ENCODE measurements around the gene ANKRD9. TPM values are rescaled to one million over a fixed set of nuclear protein-coding genes. Genes with fewer than 3 reads are reported as not detected.

ANKRD9 gene
- total RNA-seq, 1 donor from 2014 or later: 16.0 TPM

GRCh38 chr14:102503641-102504327 is 5.8 kb downstream of the ANKRD9 start:
- intact Hi-C loops (cut with DNase I): no loop called here
- ATAC-seq (no peak), DNase-seq (ENCODE audit: low spot score) (no peak)

DNA sequence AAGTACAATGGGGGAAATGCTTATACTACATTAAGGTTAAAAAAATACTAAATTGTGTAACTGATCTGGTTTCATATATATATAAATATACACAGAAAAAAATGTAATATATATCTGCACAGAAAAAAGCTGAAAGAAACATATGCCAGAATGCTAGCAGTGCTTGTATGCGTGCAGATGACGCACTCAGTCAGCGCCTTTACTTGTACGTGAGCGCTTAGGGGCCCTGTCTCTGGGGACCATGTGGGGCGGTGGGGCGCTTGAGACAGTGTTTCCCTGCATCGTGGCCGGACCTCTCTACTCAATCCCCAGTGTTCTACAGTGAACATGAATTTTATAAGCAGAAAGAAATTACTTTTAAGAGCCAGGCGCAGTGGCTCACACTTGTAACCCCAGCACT is 7.0 kb downstream of the ANKRD9 start:
- ATAC-seq (no peak), DNase-seq (ENCODE audit: low spot score) (no peak)
- intact Hi-C loops (cut with DNase I): no loop called here

- intact Hi-C loops (cut with DNase I): no loop called here
- no peak for DNase-seq (ENCODE audit: low spot score)
- ATAC-seq: no peak
Observed at GRCh38 chr14:102501751-102502315, 7.7 kb downstream of the ANKRD9 start.

GRCh38 chr14:102500713-102501112 is 8.9 kb downstream of the ANKRD9 start:
- intact Hi-C loops (cut with DNase I): no loop called here
- ATAC-seq (no peak), DNase-seq (ENCODE audit: low spot score) (no peak)

GRCh38 chr14:102500158-102500662 is 9.4 kb downstream of the ANKRD9 start:
- ATAC-seq (peak; percentile 86), DNase-seq (ENCODE audit: low spot score) (no peak)
- intact Hi-C loops (cut with DNase I): no loop called here

DNA sequence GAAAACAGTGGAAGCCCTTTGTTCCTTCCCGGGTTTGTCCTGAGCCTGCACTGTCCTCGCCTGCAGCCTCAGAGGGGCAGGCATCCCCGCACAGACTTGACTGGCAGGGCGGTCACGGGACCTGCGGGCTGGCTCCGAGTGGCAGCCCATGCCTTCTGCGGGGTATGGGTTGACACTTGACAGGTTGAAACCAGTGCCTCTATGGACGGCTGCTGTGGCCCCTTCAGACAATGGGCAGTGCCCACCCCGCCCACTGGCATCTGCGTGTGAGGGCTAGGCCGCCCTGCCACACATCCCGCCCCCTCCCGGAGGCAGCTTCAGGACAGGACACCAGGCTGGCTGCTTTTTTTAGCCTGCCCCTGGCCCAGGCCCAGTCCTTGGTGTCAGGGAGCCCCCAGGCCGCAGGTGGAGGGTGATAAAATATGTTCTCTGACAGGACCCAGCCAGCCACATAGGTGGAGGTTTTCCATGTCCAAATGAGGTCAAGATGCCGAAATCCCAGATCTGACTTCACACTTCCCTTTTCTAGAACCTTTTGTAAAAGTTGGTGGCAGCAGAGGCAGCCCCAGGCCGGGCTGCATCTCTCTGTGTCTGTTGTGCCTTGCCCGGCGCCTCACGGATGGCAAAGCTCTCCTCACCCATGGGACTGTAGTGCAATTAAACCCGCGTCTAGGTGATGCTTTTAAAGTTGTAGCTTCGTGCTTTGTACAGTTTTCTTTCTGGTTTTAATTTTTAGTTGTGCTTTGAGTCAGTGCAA is 10.0 kb downstream of the ANKRD9 start:
- peak; percentile 14 for ATAC-seq
- DNase-seq (ENCODE audit: low spot score): no peak
- intact Hi-C loops (cut with DNase I): no loop called here

DNA sequence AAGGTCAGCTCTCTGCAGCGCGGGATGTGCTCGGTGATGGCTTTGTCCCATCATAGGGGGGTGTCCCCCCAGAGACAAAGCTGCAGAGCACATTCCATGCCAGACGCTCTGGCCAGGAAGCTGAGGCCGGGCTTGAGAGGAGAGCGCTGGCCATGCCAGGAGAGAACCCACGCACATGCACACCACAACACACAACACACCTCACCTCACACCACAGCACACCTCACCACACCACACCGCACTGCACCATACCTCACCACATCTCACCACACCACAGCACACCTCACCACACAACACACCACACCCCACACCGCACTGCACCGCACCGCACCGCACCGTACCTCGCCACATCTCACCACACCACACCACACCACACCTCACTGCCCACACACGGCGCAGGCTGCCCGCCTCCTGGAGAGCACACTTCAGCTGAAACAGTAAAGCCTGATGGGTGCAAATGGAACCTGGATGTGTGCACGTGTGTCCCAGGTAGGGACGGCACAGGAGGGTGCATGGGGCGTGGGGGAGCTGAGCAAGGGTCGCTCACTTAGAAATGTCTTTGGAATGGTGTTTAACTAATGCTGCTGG is 10.8 kb downstream of the ANKRD9 start:
- intact Hi-C loops (cut with DNase I): no loop called here
- DNase-seq (ENCODE audit: low spot score): no peak
- ATAC-seq: no peak

DNA sequence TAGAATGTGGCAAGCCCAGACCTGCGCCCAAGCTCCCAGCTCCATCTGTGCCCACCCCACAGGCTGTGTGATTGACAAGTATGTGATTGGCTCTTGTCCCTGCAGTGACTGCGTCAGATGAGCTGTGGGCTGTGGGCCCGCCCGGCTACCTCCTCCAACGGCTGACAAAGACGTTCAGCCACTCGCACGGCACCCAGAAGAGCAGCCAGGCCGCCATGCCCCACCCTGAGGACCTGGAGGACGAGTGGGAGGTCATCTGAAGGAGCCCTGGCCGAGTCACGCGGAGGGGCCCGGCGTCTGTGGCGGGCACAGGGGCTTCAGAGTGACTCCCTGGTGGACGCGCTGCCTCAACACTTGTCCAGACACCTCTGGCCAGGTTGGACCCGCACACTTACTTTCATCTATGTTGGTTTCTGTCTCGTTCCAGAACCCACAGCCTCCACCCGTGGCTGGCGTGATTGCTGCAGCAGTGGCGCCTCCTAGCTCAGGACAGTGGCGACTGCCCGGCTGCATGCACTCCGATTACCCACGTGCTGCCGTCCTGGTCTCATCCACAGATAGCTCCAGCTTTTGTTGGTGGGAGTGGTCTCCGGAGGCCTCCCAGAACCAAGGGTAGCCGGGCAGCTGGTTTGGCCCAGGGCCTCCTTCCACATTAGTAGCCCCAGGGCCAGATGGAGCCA is 11.4 kb downstream of the ANKRD9 start:
- intact Hi-C loops (cut with DNase I): no loop called here
- DNase-seq (ENCODE audit: low spot score): no peak
- no peak for ATAC-seq

DNA sequence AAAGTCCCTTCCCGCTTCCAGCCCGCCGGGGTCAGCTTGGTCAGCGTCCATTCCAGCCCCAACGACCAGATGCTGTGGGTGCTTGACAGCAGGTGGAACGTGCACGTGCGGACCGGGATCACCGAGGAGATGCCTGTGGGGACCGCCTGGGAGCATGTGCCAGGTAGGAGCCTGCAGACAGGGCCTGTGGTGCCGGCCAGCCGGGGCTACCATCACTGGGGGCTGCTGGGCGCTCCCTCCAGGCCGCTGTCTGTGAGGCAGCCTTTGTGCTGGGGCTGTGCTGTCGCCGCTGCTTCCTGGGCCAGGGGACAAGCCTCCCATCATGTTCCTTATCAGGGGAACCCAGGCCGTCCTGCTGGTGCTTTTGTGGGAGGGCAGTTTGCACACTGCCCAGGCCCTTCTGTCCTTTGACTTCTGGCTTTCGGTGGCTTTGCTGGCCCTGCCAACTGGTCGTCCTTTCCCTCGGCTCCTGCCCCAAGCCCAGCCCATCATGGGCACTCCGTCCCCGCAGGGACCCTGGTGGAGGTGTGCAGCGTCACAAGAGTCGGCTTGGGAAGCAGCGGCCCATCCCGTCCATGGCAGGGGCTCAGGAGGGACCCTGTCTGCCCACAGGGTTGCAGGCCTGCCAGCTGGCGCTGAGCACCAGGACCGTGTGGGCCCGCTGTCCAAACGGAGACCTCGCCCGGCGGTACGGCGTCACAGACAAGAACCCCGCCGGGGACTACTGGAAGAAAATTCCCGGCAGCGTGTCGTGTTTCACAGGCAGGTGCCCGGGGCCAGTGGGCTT is 12.4 kb downstream of the ANKRD9 start:
- DNase-seq (ENCODE audit: low spot score): no peak
- ATAC-seq: no peak
- intact Hi-C loops (cut with DNase I): no loop called here

- intact Hi-C loops (cut with DNase I): no loop called here
- DNase-seq (ENCODE audit: low spot score): no peak
- no peak for ATAC-seq
Observed at GRCh38 chr14:102496331-102496691, 13.3 kb downstream of the ANKRD9 start.

- no peak for DNase-seq (ENCODE audit: low spot score)
- intact Hi-C loops (cut with DNase I): no loop called here
- ATAC-seq: no peak
Observed at GRCh38 chr14:102495491-102496330, 13.9 kb downstream of the ANKRD9 start.

GRCh38 chr14:102493585-102493984 is 16.0 kb downstream of the ANKRD9 start:
- no peak for DNase-seq (ENCODE audit: low spot score)
- intact Hi-C loops (cut with DNase I): no loop called here
- ATAC-seq: no peak

- DNase-seq (ENCODE audit: low spot score) (no peak), ATAC-seq (no peak)
- intact Hi-C loops (cut with DNase I): no loop called here
Observed at GRCh38 chr14:102493096-102493495, 16.5 kb downstream of the ANKRD9 start.

- intact Hi-C loops (cut with DNase I): no loop called here
- no peak for DNase-seq (ENCODE audit: low spot score)
Observed at GRCh38 chr14:102492531-102492910, 17.1 kb downstream of the ANKRD9 start.

GRCh38 chr14:102491786-102492530 is 17.6 kb downstream of the ANKRD9 start:
- no peak for DNase-seq (ENCODE audit: low spot score)
- intact Hi-C loops (cut with DNase I): no loop called here
- ATAC-seq: no peak

More at GRCh38 chr14:102492531-102492910, 17.1 kb downstream of the ANKRD9 start:
- no peak for ATAC-seq

DNA sequence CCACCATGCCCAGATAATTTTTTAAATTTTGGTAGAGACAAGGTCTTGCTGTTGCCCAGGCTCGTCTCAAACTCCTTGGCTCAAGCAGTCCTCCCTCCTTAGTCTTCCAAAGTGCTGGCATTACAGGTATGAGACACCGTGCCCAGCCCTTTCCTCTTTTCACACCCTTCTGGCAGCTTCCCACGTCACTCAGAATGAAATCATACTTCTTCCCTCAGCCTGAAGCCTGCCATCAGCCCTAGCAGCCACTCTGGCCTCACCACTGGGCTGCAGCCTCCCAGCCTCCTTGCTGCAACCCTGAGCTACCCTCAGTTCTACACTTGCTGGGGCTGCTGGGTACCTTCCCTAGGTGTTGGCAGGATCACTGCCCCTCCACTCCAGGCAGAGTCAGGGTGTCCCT is 18.2 kb downstream of the ANKRD9 start:
- intact Hi-C loops (cut with DNase I): no loop called here
- no peak for DNase-seq (ENCODE audit: low spot score)
- no peak for ATAC-seq

- DNase-seq (ENCODE audit: low spot score) (no peak), ATAC-seq (no peak)
- intact Hi-C loops (cut with DNase I): no loop called here
Observed at GRCh38 chr14:102490456-102490855, 19.1 kb downstream of the ANKRD9 start.

All from sciatic nerve (tissue), 2 donors.